DOHH2 (cell line): ENCODE measurements around the gene TSPAN5.

Source experiments
- H3F3A ChIP-seq: fragments of 200-600 bp; sonication (generic), shearing (Covaris generic); 2 replicates; pipeline ENCODE4 v1.6.0; 2016; ENCODE audit warnings: antibody characterized with exemption, mild to moderate bottlenecking; ENCODE audit not compliant: control insufficient read depth, insufficient read depth
- H3K27ac ChIP-seq: fragments of 200-600 bp; sonication (generic); 2 replicates; pipeline ENCODE4 v1.5.1; 2014; ENCODE audit warnings: low read depth, mild to moderate bottlenecking, low read length, moderate library complexity
- H3K27me3 ChIP-seq: fragments of 200-600 bp; sonication (generic); 2 replicates; pipeline ENCODE4 v1.6.1; 2014; ENCODE audit warnings: mild to moderate bottlenecking, low read length, mixed read lengths; ENCODE audit not compliant: control insufficient read depth
- H3K36me3 ChIP-seq: fragments of 200-600 bp; sonication (generic); 2 replicates; pipeline ENCODE4 v1.6.1; 2014; ENCODE audit warnings: mild to moderate bottlenecking, low read length, moderate library complexity, mixed read lengths; ENCODE audit not compliant: control insufficient read depth
- H3K4me1 ChIP-seq: fragments of 200-600 bp; sonication (generic); 2 replicates; pipeline ENCODE4 v1.6.1; 2014; ENCODE audit warnings: mild to moderate bottlenecking, low read length, mixed read lengths; ENCODE audit not compliant: control insufficient read depth
- H3K4me2 ChIP-seq: fragments of 200-600 bp; sonication (generic); 2 replicates; pipeline ENCODE4 v1.6.0; 2014; ENCODE audit warnings: mild to moderate bottlenecking, low read length, moderate library complexity
- H3K4me3 ChIP-seq: fragments of 200-600 bp; sonication (generic); 2 replicates; pipeline ENCODE4 v1.5.1; 2014; ENCODE audit warnings: mild to moderate bottlenecking, low read length, mixed read lengths
- H3K79me2 ChIP-seq: fragments of 200-600 bp; sonication (generic); 2 replicates; pipeline ENCODE4 v1.6.1; 2014; ENCODE audit warnings: mild to moderate bottlenecking, low read length, mixed read lengths; ENCODE audit not compliant: control insufficient read depth
- H3K9me2 ChIP-seq: fragments of 200-600 bp; sonication (generic); replicated peaks from 2 replicates; pipeline ENCODE4 v1.6.1; 2014; ENCODE audit warnings: mild to moderate bottlenecking, low read length, mixed read lengths; ENCODE audit not compliant: control insufficient read depth
- H3K9me3 ChIP-seq: fragments of 200-600 bp; sonication (generic); 2 replicates; pipeline ENCODE4 v1.6.1; 2014; ENCODE audit warnings: antibody characterized with exemption, low read length, mixed read lengths; ENCODE audit not compliant: control insufficient read depth, insufficient read depth
- H4K20me1 ChIP-seq: fragments of 200-600 bp; sonication (generic); 2 replicates; pipeline ENCODE4 v1.6.0; 2014; ENCODE audit warnings: low read depth, mild to moderate bottlenecking, antibody characterized with exemption, low read length, moderate library complexity; ENCODE audit not compliant: control insufficient read depth, insufficient read depth
- EZH2phosphoT487 ChIP-seq: fragments of 200-600 bp; sonication (generic); IDR thresholded peaks from 2 replicates; pipeline ENCODE4 v1.6.1; 2017; ENCODE audit warnings: borderline replicate concordance, mild to moderate bottlenecking, antibody characterized with exemption, low read length, moderate library complexity, mixed read lengths
- TF ChIP-seq, protein P1 (sequence below): fragments of 200-600 bp; sonication (generic); IDR thresholded peaks from one replicate; pipeline ENCODE4 v1.5.1; 2014; ENCODE audit warnings: antibody characterized with exemption, mild to moderate bottlenecking, low read depth, low read length; ENCODE audit not compliant: poor library complexity, severe bottlenecking

Gene TSPAN5

DNA sequence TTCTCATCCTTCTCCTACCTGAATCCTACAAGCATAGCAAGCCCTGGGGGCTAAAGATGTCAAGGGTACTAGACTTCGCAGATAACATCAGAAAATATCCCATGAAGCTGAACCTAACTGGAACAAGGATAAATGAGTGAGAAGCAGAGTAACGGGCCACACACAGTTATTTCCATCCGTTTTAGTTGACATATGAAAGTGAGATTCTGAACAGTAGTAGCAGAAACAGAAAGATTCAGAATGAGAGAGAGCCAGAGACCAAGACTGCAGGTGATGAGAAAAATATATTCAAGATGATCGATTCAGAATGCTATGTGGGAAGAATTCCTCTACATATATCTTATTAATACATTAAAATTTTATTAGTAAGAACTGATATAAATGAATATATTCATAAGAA lies 165.1 kb downstream of the TSPAN5 start:
- no peak overlapping the region for H3K4me3 ChIP-seq
- TF ChIP-seq, protein P1, sequence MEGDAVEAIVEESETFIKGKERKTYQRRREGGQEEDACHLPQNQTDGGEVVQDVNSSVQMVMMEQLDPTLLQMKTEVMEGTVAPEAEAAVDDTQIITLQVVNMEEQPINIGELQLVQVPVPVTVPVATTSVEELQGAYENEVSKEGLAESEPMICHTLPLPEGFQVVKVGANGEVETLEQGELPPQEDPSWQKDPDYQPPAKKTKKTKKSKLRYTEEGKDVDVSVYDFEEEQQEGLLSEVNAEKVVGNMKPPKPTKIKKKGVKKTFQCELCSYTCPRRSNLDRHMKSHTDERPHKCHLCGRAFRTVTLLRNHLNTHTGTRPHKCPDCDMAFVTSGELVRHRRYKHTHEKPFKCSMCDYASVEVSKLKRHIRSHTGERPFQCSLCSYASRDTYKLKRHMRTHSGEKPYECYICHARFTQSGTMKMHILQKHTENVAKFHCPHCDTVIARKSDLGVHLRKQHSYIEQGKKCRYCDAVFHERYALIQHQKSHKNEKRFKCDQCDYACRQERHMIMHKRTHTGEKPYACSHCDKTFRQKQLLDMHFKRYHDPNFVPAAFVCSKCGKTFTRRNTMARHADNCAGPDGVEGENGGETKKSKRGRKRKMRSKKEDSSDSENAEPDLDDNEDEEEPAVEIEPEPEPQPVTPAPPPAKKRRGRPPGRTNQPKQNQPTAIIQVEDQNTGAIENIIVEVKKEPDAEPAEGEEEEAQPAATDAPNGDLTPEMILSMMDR: no peak
- no peaks in the 10 kb centered on the region for H4K20me1 ChIP-seq
- H3K4me1 ChIP-seq: no peaks in the 10 kb centered on the region
- no peaks in the 10 kb centered on the region for H3K9me3 ChIP-seq
- H3K27me3 ChIP-seq: no peaks in the 10 kb centered on the region
- H3F3A ChIP-seq: no peaks in the 10 kb centered on the region
- no peak overlapping the region for H3K4me2 ChIP-seq
- no peaks in the 10 kb centered on the region for H3K36me3 ChIP-seq
- no peaks in the 10 kb centered on the region for H3K9me2 ChIP-seq
- H3K27ac ChIP-seq: no peak overlapping the region
- no peaks in the 10 kb centered on the region for H3K79me2 ChIP-seq

DNA sequence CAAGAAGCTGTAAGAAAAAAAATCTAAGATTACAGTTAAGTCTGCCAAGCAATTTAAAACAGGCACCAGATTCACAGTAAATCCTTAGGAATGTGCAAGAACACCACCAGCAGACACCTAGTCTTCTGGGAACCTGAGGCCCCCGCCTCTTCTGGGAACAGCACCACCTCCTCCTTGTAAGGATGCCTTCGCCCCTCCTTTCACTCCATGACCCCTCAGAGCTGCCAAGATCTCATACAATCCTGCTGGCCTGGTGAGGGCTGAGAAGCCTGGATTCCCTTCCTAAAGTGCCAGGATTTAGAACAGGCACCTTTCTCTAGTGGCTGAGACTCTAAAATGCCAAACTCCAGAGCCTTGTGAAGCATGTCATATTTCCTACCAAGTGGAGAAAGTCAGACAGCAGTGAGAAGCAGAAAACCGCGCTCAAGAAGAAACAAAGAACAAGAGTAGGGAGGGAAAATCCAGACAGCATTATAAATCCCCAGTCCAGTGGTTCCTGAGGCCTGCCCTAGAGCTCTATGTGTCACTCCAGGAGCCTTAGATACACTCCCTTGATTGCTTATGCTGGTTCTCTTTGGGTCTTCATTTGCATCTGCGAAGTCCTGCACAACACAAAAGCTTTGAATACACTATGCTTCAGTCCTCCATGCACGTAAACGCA lies 166.4 kb downstream of the TSPAN5 start:
- no peaks in the 10 kb centered on the region for H3F3A ChIP-seq
- H3K9me2 ChIP-seq: no peaks in the 10 kb centered on the region
- no peak overlapping the region for H3K4me2 ChIP-seq
- H3K79me2 ChIP-seq: no peaks in the 10 kb centered on the region
- H3K4me3 ChIP-seq: no peak overlapping the region
- H3K9me3 ChIP-seq: no peaks in the 10 kb centered on the region
- H3K27me3 ChIP-seq: no peaks in the 10 kb centered on the region
- H3K27ac ChIP-seq: no peak overlapping the region
- no peaks in the 10 kb centered on the region for H4K20me1 ChIP-seq
- H3K4me1 ChIP-seq: no peaks in the 10 kb centered on the region
- no peak for TF ChIP-seq EZH2phosphoT487
- TF ChIP-seq, protein P1: no peak
- no peaks in the 10 kb centered on the region for H3K36me3 ChIP-seq

DNA sequence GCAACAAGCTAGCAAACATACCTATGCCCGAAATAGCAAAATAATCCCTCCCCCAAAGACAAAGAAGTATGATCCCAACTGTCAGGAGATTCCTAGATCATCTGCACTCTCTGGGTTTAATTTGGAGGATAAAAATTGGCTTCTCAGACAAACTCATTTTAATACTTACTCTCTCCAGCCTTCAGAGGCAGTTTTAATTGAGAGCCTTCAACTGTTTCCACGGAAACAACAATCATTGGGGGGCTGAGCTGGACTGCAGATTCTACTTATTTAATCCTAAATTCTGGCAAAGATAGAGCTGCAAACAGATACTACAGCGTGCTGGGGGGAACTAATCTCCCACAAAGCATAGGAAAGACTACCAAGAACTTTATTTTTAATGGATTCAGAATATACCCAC lies 168.2 kb downstream of the TSPAN5 start:
- Histone ChIP-seq H3K4me2 (no peak overlapping the region), H3F3A (no peaks in the 10 kb centered on the region), H3K79me2 (no peaks in the 10 kb centered on the region), H3K4me1 (no peaks in the 10 kb centered on the region), H3K36me3 (no peaks in the 10 kb centered on the region), H3K4me3 (no peak overlapping the region), H3K27ac (no peak overlapping the region), H3K9me3 (no peaks in the 10 kb centered on the region), H3K9me2 (no peaks in the 10 kb centered on the region), H3K27me3 (no peaks in the 10 kb centered on the region), H4K20me1 (no peaks in the 10 kb centered on the region)
- no peak for TF ChIP-seq EZH2phosphoT487
- TF ChIP-seq, protein P1: no peak
